BLaER1 treated with 17β-estradiol and CSF1 and Interleukin-3, amounts not matched to agents 10 nM and 100 nM (cell line): ENCODE data around the gene WLS.
A peak's percentile ranks its signal among the peaks of the same experiment; 100 is the strongest.
"Not testable (repeated sequence)": the region's sequence is repeated elsewhere in the genome, so short reads cannot be mapped to it uniquely, and the experiment has no call there.

ENCODE experiments used
- H3K27ac ChIP-seq, 11 experiments: shearing (Covaris generic); formaldehyde crosslinking; 2 replicates each; pipeline ENCODE4 v1.8.1; 2022
- H3K27me3 ChIP-seq, 11 experiments: shearing (Covaris generic); formaldehyde crosslinking; 2 replicates each; pipeline ENCODE4 v1.8.1; 2022
- H3K36me3 ChIP-seq, 11 experiments: shearing (Covaris generic); formaldehyde crosslinking; 2 replicates each; pipeline ENCODE4 v1.8.1; 2022
- H3K4me1 ChIP-seq, 10 experiments: shearing (Covaris generic); formaldehyde crosslinking; 2 replicates each; pipeline ENCODE4 v1.8.1; 2022
- H3K4me2 ChIP-seq, 11 experiments: shearing (Covaris generic); formaldehyde crosslinking; 2 replicates each; pipeline ENCODE4 v1.8.1; 2022
- H3K4me3 ChIP-seq, 10 experiments: shearing (Covaris generic); formaldehyde crosslinking; 2 replicates each; pipeline ENCODE4 v1.8.1; 2022
- H3K9ac ChIP-seq, 11 experiments: shearing (Covaris generic); formaldehyde crosslinking; 2 replicates each; pipeline ENCODE4 v1.8.1; 2022
- H3K9me3 ChIP-seq, 11 experiments: shearing (Covaris generic); formaldehyde crosslinking; replicated peaks in 1 of 11; 2 replicates each; pipeline ENCODE4 v1.8.1; 2022
- H4K20me1 ChIP-seq, 11 experiments: shearing (Covaris generic); formaldehyde crosslinking; 2 replicates each; pipeline ENCODE4 v1.8.1; 2022
- Cebpa-rat ChIP-seq, 11 experiments: shearing (Covaris generic); IDR thresholded peaks; 2 replicates each; pipeline ENCODE4 v1.8.1; 2022

Gene WLS

DNA sequence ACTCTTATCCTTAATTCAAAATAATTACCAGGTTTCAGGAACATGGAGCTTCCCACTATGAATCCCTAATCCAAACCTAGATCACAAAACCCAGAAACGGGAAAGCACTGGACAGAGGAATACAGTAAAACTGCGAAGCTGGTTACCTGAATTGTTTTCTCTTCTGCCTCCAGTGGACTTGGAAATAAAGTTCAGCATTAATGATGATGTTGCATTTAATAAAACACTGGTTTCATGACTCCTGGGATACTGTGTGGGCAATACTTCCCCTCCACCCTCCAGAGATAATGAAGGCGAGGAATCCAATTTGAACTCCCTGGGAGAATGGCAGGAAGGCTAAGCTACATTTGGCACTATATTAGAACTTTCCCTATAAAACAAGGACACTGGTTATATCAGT lies 65.1 kb downstream of the WLS start:
- no peak for TF ChIP-seq Cebpa-rat (IDR thresholded peaks at IDR 0.05)
- Histone ChIP-seq H3K4me1 (peaks cover 0 to 2% (median 0%) of the 10 kb centered on the region in 10 experiments; a peak in 2 of 20 replicates), H3K36me3 (no peaks in the 10 kb centered on the region), H3K9ac (no peak overlapping the region), H3K27ac (no peak overlapping the region), H3K9me3 (peaks cover 0 to 9% (median 7%) of the 10 kb centered on the region in 11 experiments; a peak in 14 of 22 replicates), H3K27me3 (no peaks in the 10 kb centered on the region), H3K4me3 (no peak overlapping the region), H4K20me1 (no peaks in the 10 kb centered on the region), H3K4me2 (no peak overlapping the region)

- Histone ChIP-seq H4K20me1 (no peaks in the 10 kb centered on the region), H3K27ac (no peak overlapping the region), H3K36me3 (no peaks in the 10 kb centered on the region), H3K9me3 (peaks cover 0 to 12% (median 7%) of the 10 kb centered on the region in 11 experiments; a peak in 14 of 22 replicates), H3K27me3 (no peaks in the 10 kb centered on the region), H3K9ac (no peak overlapping the region), H3K4me1 (peaks cover 0 to 11% (median 6%) of the 10 kb centered on the region in 10 experiments; a peak in 7 of 20 replicates), H3K4me2 (no peak overlapping the region), H3K4me3 (no peak overlapping the region)
- TF ChIP-seq Cebpa-rat (IDR thresholded peaks at IDR 0.05): no peak
These were observed 66.0 kb downstream of the WLS start for GRCh38 chr1:68166348-68166747.

GRCh38 chr1:68165665-68166064 lies 66.7 kb downstream of the WLS start:
- Histone ChIP-seq H3K4me1 (peaks cover 0 to 18% (median 11%) of the 10 kb centered on the region in 10 experiments; a peak in 8 of 20 replicates), H3K36me3 (no peaks in the 10 kb centered on the region), H4K20me1 (no peaks in the 10 kb centered on the region), H3K27me3 (no peaks in the 10 kb centered on the region), H3K4me3 (no peak overlapping the region), H3K9ac (no peak overlapping the region), H3K27ac (no peak overlapping the region), H3K4me2 (no peak overlapping the region), H3K9me3 (peaks cover 0 to 12% (median 7%) of the 10 kb centered on the region in 11 experiments; a peak in 14 of 22 replicates)
- no peak for TF ChIP-seq Cebpa-rat (IDR thresholded peaks at IDR 0.05)

GRCh38 chr1:68164918-68165317 lies 67.4 kb downstream of the WLS start:
- no peaks in the 10 kb centered on the region for H3K36me3 ChIP-seq
- H3K4me2 ChIP-seq: no peak overlapping the region
- H3K4me1 ChIP-seq: peaks cover 0 to 24% (median 14%) of the 10 kb centered on the region in 10 experiments; a peak in 8 of 20 replicates

DNA sequence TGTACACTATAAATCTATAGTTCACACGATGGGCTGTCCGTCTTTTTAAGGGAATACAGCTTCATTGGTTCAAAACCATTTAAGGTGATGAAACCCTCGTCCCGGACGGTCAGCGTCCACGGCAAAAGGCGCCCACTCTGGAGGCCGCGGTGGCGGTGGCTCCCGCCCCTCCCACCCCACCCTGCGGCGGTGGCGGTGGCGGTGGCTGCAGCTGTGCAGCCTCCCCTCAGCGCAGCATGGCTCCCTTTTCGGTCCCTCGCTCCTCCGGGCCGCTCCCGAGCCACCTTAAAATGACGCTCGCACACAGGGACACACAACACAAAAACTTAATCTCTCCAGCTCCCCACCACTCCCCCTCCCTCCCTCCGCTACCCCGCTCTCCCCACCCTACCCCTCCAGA lies 69.1 kb downstream of the WLS start:
- no peaks in the 10 kb centered on the region for H3K36me3 ChIP-seq
- H3K27ac ChIP-seq: no peak overlapping the region
- no peak overlapping the region for H3K4me3 ChIP-seq
- no peak overlapping the region for H3K4me2 ChIP-seq
- no peaks in the 10 kb centered on the region for H3K27me3 ChIP-seq
- H3K9ac ChIP-seq: no peak overlapping the region
- H3K9me3 ChIP-seq: peaks cover 0 to 12% (median 7%) of the 10 kb centered on the region in 11 experiments; a peak in 14 of 22 replicates
- no peak for TF ChIP-seq Cebpa-rat (IDR thresholded peaks at IDR 0.05)
- no peaks in the 10 kb centered on the region for H4K20me1 ChIP-seq
- peaks cover 0 to 33% (median 17%) of the 10 kb centered on the region in 10 experiments; a peak in 9 of 20 replicates for H3K4me1 ChIP-seq

More at GRCh38 chr1:68164918-68165317, 67.4 kb downstream of the WLS start:
- Histone ChIP-seq H3K4me3 (no peak overlapping the region), H3K27me3 (no peaks in the 10 kb centered on the region), H4K20me1 (no peaks in the 10 kb centered on the region), H3K9me3 (peaks cover 0 to 12% (median 7%) of the 10 kb centered on the region in 11 experiments; a peak in 14 of 22 replicates), H3K9ac (no peak overlapping the region), H3K27ac (no peak overlapping the region)
- TF ChIP-seq Cebpa-rat (IDR thresholded peaks at IDR 0.05): no peak

- no peak overlapping the region for H3K4me3 ChIP-seq
- peaks cover 0 to 33% (median 17%) of the 10 kb centered on the region in 10 experiments; a peak in 9 of 20 replicates for H3K4me1 ChIP-seq
- H3K27ac ChIP-seq: no peak overlapping the region
- H4K20me1 ChIP-seq: no peaks in the 10 kb centered on the region
- no peak overlapping the region for H3K4me2 ChIP-seq
- peaks cover 0 to 12% (median 7%) of the 10 kb centered on the region in 11 experiments; a peak in 14 of 22 replicates for H3K9me3 ChIP-seq
- no peak overlapping the region for H3K9ac ChIP-seq
- no peak for TF ChIP-seq Cebpa-rat (IDR thresholded peaks at IDR 0.05)
- H3K27me3 ChIP-seq: no peaks in the 10 kb centered on the region
- H3K36me3 ChIP-seq: no peaks in the 10 kb centered on the region
These were observed 69.6 kb downstream of the WLS start for GRCh38 chr1:68162761-68163160.

DNA sequence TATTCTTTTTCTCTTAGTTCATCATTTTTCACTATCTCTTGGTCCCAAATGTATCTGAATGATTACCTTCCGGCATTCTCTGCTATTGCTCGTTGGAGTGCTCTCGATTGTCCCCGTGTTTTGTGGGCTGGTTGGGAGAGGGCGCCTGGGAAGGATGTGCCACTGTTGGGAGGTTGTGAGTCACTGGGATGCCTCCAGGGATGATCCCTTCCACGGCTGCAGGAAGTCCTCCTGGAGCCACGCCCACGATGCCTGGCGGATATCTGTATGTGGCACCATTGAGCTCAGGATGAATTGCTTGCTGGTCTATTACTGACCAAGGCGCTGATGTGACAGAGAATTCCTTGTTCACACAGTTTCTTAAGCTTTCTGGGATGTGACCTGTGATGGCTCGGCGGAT lies 70.7 kb downstream of the WLS start:
- peaks cover 0 to 39% (median 18%) of the 10 kb centered on the region in 10 experiments; a peak in 9 of 20 replicates for H3K4me1 ChIP-seq
- not testable (repeated sequence) for H3K27me3 ChIP-seq, H3K36me3 ChIP-seq, H3K4me3 ChIP-seq, H3K9ac ChIP-seq, H3K27ac ChIP-seq, H4K20me1 ChIP-seq
- H3K9me3 ChIP-seq: peaks cover 0 to 12% (median 7%) of the 10 kb centered on the region in 11 experiments; a peak in 14 of 22 replicates
- H3K4me2 ChIP-seq: peak overlapping the region in 5 of 11 experiments; percentile 23 to 48 (median 47); a peak in 6 of 22 replicates

GRCh38 chr1:68160935-68161334 lies 71.4 kb downstream of the WLS start:
- not testable (repeated sequence) for H3K27ac ChIP-seq, H3K4me3 ChIP-seq, H4K20me1 ChIP-seq, H3K27me3 ChIP-seq, H3K36me3 ChIP-seq, H3K9ac ChIP-seq
- peaks cover 0 to 39% (median 18%) of the 10 kb centered on the region in 10 experiments; a peak in 9 of 20 replicates for H3K4me1 ChIP-seq
- peak overlapping the region in 6 of 11 experiments; percentile 5 to 48 (median 46); a peak in 9 of 22 replicates for H3K4me2 ChIP-seq
- peaks cover 0 to 12% (median 7%) of the 10 kb centered on the region in 11 experiments; a peak in 14 of 22 replicates for H3K9me3 ChIP-seq

- H3K36me3 ChIP-seq: no peaks in the 10 kb centered on the region
- H3K9me3 ChIP-seq: peaks cover 0 to 12% (median 7%) of the 10 kb centered on the region in 11 experiments; a peak in 14 of 22 replicates
- H4K20me1 ChIP-seq: no peaks in the 10 kb centered on the region
- TF ChIP-seq Cebpa-rat (IDR thresholded peaks at IDR 0.05): no peak
- no peaks in the 10 kb centered on the region for H3K27me3 ChIP-seq
- H3K4me2 ChIP-seq: peak overlapping the region in 4 of 11 experiments; percentile 31 to 48 (median 44); a peak in 5 of 22 replicates
- no peak overlapping the region for H3K4me3 ChIP-seq
- peaks cover 0 to 39% (median 18%) of the 10 kb centered on the region in 10 experiments; a peak in 9 of 20 replicates for H3K4me1 ChIP-seq
- no peak overlapping the region for H3K27ac ChIP-seq
- H3K9ac ChIP-seq: no peak overlapping the region
These were observed 72.3 kb downstream of the WLS start for GRCh38 chr1:68160021-68160420.

- no peak overlapping the region for H3K4me3 ChIP-seq
- H3K9me3 ChIP-seq: peaks cover 0 to 12% (median 7%) of the 10 kb centered on the region in 11 experiments; a peak in 14 of 22 replicates
- H3K4me2 ChIP-seq: peak overlapping the region in 3 of 11 experiments; percentile 19 to 46 (median 41); a peak in 4 of 22 replicates
- no peaks in the 10 kb centered on the region for H4K20me1 ChIP-seq
- H3K4me1 ChIP-seq: peaks cover 0 to 39% (median 18%) of the 10 kb centered on the region in 10 experiments; a peak in 9 of 20 replicates
- no peak overlapping the region for H3K27ac ChIP-seq
- TF ChIP-seq Cebpa-rat (IDR thresholded peaks at IDR 0.05): no peak
- H3K36me3 ChIP-seq: no peaks in the 10 kb centered on the region
- H3K27me3 ChIP-seq: no peaks in the 10 kb centered on the region
- no peak overlapping the region for H3K9ac ChIP-seq
These were observed 73.5 kb downstream of the WLS start for GRCh38 chr1:68158837-68159236.
